ENCODE measurements around the gene HS6ST1. TPM values are rescaled to one million over a fixed set of nuclear protein-coding genes. Genes with fewer than 3 reads are reported as not detected.

HS6ST1 gene
- total RNA-seq, 1 donor from 2014 or later: 8.3 TPM

DNA sequence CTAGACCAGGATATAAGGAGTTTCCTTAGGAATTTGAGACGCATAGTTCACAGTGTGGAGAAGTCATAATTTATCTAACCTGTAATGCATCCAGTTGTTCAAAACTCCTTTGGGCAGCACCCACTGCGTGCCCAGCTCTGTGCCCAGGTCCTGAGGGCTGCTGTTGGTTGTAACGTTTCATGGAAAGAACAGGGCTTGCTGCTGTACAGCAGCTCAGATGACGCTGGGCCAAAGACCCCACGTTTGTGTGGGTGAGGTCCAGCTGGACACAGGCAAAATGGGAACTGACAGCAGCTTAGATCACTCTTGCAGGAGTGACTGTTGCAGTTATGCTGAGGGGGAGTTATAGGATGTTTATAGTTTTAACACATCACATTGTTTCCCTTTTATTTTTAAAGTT is 30.0 kb upstream of the HS6ST1 start:
- DNase-seq (ENCODE audit: low read depth in 2 of 2): no peak

DNA sequence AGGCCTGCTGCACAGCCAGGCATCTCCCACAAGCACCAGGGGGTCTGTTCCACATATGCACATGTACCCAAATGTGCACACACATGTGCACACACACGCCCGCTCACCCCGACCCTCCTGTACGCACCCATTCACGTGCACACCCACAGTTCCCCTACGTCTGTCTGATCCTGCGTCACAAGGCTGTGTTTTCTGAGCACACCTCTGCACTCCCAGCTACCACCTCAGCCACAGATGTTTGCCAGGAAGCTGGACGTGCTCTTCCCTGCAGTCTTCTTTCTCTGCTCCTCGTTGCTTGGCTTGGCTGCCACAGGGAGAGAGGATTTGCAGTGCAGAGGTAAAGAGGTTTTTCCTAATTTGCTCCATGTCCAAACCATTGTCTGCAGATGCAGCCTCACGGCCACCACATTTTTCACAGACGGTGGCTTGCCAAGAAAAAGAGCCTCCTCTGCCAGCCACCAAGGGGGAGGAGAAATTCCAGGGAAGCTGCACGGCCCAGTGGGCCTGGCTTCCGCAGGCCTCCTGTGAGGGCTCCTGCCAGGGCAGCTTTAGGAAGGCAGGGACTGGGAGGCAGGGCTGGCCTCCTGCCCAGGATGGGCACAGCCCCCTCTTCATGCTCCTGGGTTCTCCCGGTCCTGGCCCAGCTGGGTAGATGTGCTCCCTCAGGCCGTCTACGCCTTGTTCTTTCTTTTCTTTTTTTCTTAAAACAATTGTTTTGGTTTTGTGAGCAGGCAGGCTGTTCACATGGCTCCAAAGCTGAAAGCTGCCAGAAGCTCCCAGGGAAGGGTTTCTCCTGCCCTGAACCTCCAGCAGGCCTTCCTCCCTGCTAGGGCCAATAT is 29.3 kb upstream of the HS6ST1 start:
- DNase-seq (ENCODE audit: low read depth in 2 of 2): peak; percentile 30 to 37

DNA sequence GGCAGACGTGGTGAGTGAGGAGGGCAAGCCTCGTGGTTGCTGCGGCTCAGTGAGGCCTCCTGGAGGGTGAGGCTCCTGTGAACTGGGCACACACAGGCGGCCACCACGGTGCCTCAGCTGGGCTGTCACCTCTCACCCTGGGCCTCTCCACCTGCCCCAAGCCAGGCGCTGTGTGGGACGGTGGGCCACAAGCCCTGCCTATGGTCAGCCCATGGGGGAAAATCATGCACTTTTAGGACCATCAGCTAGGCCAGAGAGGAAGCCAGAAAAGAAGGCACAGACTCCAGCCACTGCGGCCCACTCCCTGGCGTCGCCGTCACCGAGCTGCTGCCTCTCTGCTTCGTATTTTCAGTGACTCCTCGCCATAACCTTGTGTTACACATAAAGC is 28.5 kb upstream of the HS6ST1 start:
- DNase-seq (ENCODE audit: low read depth in 2 of 2): no peak

DNA sequence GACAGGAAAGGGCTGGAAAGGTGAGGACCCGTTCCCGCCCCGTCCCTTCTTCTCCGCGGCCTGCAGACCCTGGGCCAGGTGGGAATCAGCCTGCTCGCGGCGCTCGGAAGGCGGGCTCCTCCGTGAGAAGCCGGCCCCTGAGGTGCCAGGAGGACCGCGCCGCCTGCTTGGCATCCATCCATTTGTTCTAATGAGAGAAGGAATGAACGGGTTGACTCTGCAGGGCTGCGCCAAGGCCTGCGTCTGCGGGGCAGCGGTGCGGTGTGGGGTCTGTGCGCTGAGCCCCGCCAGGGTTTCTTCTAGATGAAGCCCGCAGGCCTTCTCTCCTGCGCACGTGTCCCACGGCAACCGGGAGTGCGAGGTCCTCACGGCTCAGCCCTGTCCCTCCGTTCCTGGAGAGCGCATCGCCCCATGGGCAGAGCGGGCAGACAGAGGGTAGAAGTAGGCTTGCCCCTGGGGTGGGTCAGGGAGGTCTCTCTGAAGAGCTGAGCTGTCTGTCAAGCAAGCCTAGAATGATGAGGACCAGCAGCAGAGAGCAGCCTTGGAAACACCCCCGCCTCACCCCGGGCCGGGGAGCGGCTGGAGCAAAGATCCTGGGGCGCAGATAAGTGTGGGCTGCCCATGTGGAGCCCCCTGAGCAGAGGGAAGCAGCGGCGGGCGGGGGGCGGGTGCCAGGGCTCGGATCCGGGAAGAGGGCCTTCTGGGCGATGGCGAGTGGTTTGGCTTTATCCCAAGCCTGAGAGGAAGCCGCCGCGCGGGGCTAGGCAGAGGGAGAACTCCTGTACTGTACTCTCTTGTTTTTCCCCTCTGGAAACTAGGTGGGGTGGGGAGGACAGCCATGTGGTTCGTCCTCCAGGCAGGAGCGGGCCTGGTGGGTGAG is 27.9 kb upstream of the HS6ST1 start:
- DNase-seq (ENCODE audit: low read depth in 2 of 2): no peak

DNA sequence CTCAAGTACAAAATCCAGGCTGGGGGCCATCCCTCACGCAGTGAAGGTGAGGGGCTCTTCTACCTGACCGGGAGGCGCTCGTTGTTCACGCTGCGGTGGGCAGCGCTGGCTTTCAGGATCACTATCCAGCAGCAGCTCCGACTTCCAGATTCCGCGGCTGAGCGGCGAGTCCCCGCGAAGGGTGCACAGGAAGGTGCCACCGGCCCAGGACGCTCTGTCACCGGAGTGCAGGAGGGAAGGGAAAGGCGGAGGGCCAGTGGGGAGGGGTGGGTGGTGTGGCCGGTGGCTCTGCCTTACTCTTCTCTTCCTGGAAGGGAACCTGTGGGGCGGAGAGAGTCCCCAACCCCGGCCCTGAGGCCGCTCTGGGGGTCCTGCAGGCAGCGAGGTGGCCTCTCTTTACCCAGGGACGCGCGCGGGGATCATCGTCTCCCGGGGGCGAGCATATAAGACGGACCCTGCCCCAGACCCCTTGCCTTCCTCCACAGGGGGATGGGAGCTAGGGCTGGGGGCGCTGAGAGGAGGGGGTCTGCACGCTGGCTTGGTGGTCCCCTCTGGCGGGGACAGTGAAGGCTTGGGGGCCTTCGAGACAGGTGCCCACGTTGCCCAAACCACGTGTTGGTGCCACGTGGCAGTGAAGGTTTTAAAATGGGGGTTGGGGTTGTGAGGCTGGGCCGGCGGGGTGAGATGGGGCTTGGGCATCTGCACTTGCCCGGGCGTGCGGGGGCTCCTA is 26.9 kb upstream of the HS6ST1 start:
- DNase-seq (ENCODE audit: low read depth in 2 of 2): no peak

DNA sequence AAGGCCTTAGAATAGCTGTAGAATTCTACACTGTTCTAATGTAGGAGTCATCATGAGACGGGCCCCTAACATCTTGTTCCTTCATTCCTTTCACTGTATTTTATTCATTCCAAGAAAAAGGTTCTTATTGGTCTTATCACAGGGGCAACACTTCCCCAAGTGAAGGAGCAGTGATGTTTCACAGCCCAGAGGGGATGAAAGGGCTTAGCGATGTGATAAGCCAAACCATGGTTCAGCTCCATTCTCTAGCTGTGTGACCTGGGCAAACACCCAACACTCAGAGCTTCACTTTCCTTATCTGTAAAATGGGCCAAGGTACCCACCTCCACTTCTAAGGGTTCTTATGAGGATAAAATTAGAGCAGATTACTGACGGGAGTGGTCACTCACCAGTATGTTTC is 25.4 kb upstream of the HS6ST1 start:
- no peak for DNase-seq (ENCODE audit: low read depth in 2 of 2)

DNA sequence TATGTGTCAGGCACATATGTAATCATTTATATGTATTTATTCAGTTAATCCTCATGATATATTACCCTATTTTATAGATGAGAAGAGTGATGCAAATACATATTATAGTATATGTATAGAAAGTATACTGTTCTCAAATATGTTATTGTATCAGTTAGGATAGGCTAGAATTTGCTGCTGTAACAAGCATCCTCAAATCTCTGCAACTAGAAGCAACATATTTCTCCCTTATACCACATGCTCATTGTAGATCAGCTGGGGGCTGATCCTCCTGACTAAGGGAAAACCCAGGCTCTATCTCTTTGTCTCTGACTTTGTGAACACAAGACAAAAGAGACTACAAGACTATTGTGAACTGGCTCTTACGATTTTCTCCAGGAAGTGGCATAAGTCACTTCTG is 24.8 kb upstream of the HS6ST1 start:
- DNase-seq (ENCODE audit: low read depth in 2 of 2): no peak

DNA sequence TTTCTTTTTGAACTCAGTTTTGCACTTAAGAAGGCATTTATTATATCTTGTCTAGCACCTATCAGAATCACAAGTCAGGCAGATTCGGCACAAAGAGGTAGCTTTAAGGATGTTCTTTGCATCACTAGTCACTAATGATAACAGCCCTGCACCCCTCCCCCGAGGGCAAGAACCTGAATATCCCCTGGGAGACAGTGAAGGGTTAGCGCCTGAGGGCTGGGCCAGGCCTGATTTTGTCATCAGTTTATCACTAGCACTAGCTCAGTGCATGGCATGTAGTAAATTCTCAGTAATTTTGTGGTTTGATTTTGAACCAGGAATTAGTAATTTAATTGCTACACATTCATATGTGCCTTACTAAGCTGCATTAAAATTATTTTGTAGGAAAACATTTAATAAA is 23.9 kb upstream of the HS6ST1 start:
- no peak for DNase-seq (ENCODE audit: low read depth in 2 of 2)

DNA sequence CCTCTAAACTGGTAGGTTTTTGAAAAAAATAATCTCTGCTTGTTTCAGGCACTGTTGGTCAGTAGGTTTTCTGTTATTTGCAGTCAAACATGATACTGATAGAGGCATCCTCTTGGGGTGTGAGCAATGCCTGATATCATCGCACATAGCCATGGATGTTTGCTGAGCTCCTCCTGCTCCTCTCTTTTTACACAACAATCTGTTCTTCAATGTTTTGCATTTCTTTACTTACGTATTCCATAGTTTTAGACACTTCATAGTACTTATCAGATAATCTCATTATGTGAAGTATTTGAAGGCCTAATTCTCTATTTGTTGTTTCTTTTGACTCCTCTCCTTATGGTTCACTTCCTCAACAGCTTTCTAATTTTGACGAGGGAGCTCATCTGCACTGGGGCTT is 23.0 kb upstream of the HS6ST1 start:
- no peak for DNase-seq (ENCODE audit: low read depth in 2 of 2)

DNA sequence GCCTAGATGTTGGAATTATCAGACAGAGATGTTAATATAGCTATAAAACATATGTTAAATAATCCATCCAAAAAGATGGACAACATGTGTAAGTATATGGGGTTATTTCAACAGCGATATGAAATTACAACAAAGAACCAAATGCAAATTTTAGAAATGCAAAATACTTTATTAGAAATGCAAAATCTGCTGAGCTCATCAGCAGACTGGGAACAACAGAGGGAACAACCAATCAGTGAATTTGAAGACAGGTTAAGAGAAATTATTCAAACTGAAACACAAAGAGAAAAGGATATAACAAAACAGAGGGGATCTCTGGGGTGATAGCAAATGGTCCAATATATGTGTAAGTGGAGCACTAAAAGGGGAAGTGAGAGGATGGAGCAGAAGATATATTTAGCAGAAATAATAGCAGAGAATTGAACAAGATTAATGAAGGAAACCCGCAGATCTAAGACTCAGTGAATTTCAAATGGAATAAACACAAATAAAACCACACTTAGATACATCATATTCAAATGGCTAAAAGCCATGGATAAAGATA is 13.5 kb upstream of the HS6ST1 start:
- no peak for DNase-seq (ENCODE audit: low read depth in 2 of 2)

DNA sequence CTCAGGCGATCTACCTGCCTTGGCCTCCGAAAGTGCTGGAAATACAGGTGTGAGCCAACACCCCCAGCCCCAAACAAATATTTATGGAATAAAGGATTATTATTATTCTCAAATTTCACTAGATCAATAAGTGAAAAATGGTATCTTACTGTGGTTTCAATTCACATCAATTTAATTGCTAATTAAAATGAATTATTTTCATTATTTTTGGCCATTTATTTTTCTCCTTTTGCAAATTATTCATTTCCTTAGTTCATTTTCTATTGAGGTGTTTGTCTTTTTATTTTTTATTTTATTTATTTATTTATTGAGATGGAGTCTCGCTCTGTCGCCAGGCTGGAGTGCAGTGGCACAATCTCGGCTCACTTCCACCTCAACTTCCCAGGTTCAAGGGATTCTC is 11.9 kb upstream of the HS6ST1 start:
- no peak for DNase-seq (ENCODE audit: low read depth in 2 of 2)

DNA sequence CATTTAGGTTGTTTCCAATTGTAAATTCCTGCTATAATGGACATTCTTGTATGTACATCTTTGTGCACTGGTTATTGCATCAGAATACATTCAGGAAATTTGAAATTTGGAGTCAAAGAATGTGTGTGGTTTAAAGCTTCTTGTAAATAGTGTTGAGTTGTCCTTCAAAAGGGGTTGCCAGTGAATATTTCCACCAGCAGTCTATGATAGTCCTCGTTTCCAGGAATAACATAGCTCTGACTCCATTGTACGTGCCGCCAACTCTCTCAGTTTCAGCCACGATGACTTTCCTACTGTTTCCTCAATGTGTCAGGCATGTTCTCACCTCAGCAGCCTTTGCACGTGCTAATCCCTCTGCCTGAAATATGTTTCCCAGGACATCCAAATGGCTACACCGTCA is 10.9 kb upstream of the HS6ST1 start:
- no peak for DNase-seq (ENCODE audit: low read depth in 2 of 2)

DNA sequence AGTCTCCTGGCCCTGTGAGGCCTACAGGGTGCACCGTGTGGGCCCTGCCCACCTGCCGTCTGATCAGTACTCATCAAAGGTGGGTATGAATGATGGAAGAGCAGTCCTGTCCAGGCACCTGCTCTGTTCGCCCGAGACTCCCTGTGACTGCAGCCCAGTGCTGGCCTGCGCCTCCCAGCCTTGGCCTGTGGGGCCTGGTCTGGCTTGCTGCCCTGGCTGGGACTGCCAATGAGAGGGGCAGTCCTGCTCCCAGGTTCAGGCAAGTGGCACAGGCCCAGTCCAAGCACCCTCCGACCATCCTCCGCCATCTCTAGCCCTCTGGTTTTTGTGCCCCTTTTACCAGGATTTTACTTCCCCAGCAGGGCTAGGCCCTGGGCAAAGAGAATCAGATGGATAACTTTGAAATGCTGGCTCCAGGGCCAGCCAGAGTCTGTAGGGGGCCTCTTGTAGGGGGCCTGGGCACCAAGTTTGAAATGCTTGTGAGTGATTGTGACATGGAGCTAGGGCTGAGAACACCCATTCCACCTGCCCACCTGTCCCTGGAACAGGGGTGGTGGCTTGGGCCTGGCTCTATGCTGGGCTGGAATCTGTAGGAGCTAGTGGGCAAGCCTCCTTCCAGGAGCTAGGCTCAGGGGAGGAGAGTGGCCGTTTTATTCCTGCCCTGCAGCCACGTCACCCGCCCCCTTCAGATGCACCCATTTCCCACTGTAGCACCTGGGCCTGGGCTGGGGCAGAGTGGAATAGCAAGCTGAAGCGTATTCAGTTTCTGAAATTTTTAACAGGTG is 8.7 kb upstream of the HS6ST1 start:
- no peak for DNase-seq (ENCODE audit: low read depth in 2 of 2)

DNA sequence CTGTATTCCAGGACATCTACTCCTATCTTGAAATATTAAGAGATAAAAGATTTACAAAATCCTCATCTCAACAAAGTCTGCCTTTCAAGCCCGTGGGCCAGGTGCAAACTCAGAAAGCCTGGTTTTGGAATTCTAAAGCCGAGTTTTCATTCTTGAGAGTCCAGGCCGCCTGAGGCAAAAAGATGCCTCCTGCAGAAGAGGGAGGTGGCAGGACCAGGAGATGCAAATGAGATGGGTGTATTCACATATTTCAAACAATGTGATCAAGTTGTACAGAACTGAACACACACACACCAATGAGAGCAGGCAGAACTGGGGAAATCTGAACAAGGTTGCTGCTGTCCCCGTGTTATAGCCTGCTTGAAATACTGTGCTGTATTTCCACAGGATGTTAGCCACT is 7.7 kb upstream of the HS6ST1 start:
- no peak for DNase-seq (ENCODE audit: low read depth in 2 of 2)

DNA sequence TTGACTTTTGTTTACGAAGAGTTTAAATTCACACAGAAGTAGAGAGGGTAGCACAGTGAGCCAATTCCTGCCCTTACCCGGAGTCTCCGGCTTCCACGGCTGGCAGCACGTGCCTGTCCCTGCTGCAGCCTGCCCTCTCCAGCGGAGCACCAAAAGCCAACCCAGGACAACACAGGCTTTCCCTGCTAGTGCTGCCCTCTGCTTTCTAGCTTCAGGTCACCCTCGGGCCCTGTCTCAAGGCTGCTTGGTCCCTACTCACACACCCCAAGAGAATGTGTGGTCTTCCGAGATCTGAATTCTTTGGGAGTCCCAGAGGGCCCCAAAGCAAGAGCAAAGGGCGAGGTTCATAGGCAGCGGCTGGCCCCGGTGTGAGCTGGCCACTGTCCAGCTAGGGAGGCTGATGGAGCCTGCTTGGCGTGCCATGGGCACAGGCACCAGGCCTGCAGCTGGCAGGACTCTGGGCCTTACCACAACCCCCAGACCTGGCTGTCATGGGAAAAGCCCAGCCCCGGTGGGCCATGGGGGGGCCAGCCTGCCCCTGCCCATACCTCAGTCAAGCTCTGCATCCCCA is 7.0 kb upstream of the HS6ST1 start:
- DNase-seq (ENCODE audit: low read depth in 2 of 2): no peak

DNA sequence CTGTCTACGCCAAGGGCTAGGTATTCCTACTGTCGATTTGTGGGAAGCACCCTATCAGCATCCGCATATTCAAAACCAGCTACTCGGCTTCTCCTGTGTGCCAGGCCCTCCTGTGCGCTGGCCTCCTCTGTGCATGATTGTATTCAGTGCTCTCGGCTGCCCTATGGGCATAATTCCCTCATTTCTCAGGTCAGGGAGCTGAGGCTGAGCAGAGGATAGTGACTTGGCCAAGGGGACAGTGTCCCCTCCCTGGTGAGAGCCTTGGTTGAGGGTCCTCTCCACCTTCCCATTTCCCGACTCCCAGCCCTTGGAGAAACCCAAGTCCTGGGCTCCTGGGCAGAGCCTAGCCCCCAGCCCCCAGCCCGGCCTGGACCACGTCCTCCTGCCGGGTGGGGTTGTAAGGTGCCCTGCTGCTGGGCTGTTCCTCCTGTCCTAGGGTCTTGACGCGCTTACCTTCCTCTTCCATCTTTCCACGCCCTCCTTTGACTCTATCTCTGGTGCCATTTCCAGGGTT is 6.3 kb upstream of the HS6ST1 start:
- DNase-seq (ENCODE audit: low read depth in 2 of 2): no peak

DNA sequence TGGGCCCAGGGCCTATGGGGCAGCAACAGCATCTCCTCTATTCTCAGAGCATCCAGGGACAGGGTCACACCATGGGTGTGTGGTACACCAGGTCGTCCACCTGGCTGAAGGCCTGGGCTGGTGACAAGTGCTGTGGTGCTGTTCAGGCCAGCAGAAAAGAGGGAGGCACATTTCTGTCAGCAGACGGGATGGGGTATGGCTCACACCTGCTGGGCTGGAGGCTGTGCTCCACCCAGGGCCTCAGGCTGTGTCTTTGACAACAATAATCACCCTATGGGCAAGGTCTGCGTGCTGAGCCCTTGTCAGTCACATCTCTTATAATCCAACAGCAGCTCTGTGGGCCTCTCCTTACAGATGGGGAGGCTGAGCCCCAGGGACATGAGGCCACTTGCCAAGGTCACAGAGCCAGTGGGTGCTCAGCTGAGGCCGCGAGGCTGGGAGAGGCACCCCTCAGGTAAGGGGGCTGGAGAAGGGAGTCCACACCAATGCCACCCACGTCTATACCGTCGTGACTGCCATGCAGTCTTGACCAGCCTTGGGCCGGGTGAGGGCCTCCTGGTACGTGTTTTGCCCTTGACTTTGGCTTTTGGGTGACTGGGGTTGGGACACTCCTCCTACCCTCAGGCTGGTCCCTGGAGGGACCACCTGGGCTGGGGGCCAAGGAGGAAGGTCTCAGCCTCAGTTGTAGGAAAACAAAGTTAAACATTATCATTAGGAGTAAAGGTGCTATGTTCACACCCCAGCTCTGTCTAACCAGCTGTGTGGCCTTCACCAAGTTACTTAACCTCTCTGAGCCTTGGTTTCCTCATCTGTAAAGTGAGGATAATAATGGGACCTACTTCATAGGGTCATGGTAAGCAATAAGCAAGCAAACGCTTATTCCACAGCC is 5.6 kb upstream of the HS6ST1 start:
- DNase-seq (ENCODE audit: low read depth in 2 of 2): no peak

DNA sequence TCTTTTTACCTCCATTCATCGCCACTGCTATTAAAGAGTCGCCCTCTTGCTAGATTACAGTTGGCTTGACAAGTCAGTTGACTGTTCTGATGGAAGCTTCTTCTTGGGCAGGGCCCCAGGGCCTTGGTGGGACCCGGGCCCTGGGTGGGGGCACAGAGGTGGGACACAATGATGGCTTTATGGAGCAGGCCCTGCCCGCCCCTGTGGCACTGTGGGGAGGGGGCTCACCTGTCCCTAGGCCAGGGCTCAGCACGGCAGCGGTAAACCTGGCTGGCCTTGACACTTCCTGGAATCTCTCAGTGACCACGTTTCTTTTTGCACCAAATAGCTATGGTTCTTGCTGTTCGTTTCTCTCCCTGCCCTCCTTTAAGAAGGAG is 4.9 kb upstream of the HS6ST1 start:
- no peak for DNase-seq (ENCODE audit: low read depth in 2 of 2)

DNA sequence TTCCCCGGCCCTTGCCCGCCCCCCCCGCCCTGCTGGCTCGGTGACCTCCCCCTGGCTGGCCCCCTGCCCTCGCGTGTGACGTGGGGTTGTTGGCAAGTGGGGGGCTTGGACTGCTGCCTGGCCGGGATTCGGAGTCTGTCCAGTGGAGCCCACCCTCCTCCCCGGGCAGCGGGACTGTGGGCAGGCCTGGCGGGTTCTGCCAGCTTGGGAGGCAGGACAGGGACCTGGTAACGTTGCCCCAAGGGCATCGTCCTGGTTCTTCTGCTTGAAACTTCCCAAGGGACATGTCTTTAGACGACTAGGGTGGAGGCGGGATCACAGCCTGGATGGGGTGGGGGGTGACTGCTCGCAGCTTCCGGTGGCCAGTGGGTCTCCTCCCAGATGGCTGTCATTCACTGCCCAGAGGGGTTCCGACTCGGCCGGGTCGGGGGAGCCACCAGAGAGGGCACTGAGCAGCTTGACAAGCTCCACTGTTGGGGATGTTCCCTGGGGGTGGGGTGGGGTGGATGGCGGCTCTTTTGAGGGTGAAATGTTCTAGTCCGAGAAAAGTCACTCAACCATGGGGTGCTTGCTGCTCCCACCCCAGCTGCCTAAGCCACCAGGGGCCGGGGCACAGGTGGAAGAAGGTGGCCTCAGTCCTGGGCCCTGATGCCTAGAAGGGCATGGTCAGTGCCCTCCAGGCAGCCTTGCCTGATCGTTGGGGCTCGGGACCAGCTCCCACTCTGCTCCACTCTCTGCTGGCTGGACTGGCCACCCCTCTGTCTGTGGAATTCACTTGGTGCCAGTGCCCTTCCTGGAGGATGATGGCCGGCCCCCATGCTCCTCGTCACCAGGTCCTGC is 4.3 kb upstream of the HS6ST1 start:
- no peak for DNase-seq (ENCODE audit: low read depth in 2 of 2)
